ENCODE results near the gene USP26.

DNA sequence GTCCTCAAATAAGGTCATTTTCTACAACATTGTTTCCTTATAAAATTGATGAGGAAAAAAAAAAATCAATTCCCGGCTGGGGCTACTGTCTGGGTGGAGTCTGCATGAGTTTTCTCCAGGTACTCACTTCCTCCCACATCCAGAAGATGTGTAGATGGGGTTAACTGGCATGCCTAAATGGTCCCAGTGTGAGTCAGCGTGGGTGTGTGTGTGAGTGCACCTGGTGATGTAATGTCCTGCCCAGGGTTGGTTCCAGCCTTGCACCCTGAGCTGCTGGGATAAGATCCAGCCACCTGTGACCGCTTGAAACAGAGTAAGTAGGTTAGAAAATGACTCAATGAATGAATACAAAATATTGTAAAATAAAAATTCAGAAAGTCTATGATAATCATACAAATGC lies 11.1 kb downstream of the USP26 start:
- TF ChIP-seq POLR2AphosphoS5 (IDR thresholded peaks at IDR 0.05; ENCODE audit: low read depth, low read length) (no peak), TAF1 (IDR thresholded peaks at IDR 0.05; ENCODE audit: borderline replicate concordance, insufficient read depth, low read length) (no peak)
- TF ChIP-seq, protein P1, sequence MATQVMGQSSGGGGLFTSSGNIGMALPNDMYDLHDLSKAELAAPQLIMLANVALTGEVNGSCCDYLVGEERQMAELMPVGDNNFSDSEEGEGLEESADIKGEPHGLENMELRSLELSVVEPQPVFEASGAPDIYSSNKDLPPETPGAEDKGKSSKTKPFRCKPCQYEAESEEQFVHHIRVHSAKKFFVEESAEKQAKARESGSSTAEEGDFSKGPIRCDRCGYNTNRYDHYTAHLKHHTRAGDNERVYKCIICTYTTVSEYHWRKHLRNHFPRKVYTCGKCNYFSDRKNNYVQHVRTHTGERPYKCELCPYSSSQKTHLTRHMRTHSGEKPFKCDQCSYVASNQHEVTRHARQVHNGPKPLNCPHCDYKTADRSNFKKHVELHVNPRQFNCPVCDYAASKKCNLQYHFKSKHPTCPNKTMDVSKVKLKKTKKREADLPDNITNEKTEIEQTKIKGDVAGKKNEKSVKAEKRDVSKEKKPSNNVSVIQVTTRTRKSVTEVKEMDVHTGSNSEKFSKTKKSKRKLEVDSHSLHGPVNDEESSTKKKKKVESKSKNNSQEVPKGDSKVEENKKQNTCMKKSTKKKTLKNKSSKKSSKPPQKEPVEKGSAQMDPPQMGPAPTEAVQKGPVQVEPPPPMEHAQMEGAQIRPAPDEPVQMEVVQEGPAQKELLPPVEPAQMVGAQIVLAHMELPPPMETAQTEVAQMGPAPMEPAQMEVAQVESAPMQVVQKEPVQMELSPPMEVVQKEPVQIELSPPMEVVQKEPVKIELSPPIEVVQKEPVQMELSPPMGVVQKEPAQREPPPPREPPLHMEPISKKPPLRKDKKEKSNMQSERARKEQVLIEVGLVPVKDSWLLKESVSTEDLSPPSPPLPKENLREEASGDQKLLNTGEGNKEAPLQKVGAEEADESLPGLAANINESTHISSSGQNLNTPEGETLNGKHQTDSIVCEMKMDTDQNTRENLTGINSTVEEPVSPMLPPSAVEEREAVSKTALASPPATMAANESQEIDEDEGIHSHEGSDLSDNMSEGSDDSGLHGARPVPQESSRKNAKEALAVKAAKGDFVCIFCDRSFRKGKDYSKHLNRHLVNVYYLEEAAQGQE (IDR thresholded peaks at IDR 0.05; ENCODE audit: insufficient read depth in 1 of 2, low read depth in 2 of 2, low read length in 2 of 2) = no peak

Data from PFSK-1 (cell line).